Activated naive CD8-positive, alpha-beta T cell treated with anti-CD3 and anti-CD28 coated beads for 36 hours (primary cell): ENCODE results near the gene UQCRC1. TPM values are rescaled to one million over a fixed set of nuclear protein-coding genes. Genes with fewer than 3 reads are reported as not detected.

Experiments
- DNase-seq: peaks from one replicate; pipeline ENCODE4 v3.0.0; 2021
- H3K27ac Mint-ChIP-seq: one replicate; pipeline ENCODE4 v1.8.0; 2022; ENCODE audit warnings: mild to moderate bottlenecking, moderate library complexity, mixed read lengths
- H3K27me3 Mint-ChIP-seq: one replicate; pipeline ENCODE4 v1.8.0; 2022; ENCODE audit warnings: mild to moderate bottlenecking, mixed read lengths
- H3K36me3 Mint-ChIP-seq: one replicate; pipeline ENCODE4 v1.8.0; 2021; ENCODE audit warnings: mild to moderate bottlenecking, mixed read lengths
- H3K4me1 Mint-ChIP-seq: one replicate; pipeline ENCODE4 v1.8.0; 2021; ENCODE audit warnings: mixed read lengths
- H3K4me3 Mint-ChIP-seq: one replicate; pipeline ENCODE4 v1.8.0; 2022; ENCODE audit warnings: mild to moderate bottlenecking, moderate library complexity, mixed read lengths
- H3K9me3 Mint-ChIP-seq: one replicate; pipeline ENCODE4 v1.8.0; 2022; ENCODE audit warnings: mixed read lengths
- total RNA-seq, 2 experiments: library from RNA; stranded (reverse); gene quantifications; one replicate each; pipeline ENCODE4 v1.2.3, GENCODE V29; 2021

UQCRC1 gene
- total RNA-seq: 100 to 1,000 TPM; 193 to 209 TPM

DNA sequence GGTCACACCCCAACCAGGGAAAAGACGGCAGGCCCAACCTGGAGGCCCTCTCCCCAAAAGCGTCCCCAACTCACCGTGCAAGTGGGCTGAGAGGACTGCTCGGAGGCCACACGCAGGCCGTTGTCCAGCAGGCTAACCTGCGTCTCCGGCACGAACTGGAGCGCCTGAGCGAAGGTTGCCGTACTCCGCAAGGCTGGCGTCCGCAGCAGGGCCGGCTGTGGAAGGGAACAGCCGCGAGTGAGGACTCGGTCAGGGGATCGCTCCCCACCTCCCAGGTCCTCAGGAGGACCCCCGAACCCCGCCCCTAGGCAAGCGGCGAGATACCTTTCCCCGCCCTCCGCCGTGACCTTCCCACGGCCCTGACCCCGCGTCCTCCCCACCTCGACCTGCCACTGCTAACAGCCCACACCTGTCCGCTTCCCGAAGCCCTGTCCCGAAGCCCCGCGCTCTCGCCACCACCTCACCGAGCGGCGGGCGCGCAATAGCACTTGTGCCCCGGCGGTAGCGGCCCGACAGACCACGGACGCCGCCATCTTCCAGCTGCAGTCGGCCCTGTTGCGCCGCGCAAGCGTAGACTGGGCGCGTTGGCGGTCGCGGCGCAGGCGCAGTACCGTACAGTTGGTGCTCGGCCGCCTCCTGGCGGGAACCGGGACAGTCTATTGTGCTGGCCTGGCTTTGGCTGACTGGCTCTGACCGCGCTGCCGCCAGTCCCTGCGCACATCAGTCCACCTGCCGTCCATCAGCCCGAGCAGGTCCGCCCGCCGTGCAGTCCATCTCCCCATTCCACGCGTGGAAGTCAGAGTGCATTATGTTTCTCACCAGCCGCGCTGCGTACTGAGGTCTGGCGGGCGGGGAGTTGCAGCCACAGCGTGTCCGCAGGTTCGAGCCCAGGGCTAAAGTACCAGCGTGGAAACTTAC is at the start of gene UQCRC1:
Gene UQCRC1 (minus strand): TSS at position 559 of the 918 bp plus-strand sequence. CDS start 26 bp downstream, at position 533.
- Mint-ChIP-seq H3K9me3 (no peaks in the 10 kb centered on the region), H3K27me3 (no peaks in the 10 kb centered on the region), H3K4me3 (peak within 1 kb of the TSS; percentile 99), H3K4me1 (peaks cover 21% of the 10 kb centered on the region), H3K36me3 (peaks cover 18% of the 10 kb centered on the region), H3K27ac (peak within 1 kb of the TSS; percentile 97)
- DNase-seq: peak; percentile 96

DNA sequence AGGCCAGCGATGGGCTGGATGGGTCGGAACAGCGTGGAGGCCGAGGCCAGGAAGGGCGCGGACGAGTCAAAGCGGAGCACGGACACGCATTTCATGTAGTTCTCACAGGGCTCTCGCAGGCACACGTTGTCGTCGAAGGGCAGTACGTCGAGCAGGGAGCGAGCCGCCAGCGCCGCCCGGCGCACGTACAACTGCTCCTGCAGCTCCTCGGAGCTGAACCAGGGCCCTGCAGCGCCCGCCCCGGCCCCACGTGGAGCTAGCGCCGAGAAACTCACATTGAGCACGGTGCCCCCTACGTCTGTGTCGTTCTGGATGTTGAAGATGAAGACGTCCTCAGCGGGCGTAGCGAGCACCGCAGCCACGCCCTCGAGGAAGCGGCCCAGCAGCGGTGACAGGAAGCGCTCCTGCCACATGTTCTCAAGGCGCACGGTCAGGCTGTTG is 47.4 kb upstream of the UQCRC1 start:
- Mint-ChIP-seq H3K36me3 (peaks cover 19% of the 10 kb centered on the region), H3K27me3 (peaks cover 20% of the 10 kb centered on the region), H3K4me3 (peak overlapping the region; percentile 80), H3K27ac (peak overlapping the region; percentile 86), H3K9me3 (no peaks in the 10 kb centered on the region), H3K4me1 (peaks cover 11% of the 10 kb centered on the region)
- peak; percentile 55 for DNase-seq

DNA sequence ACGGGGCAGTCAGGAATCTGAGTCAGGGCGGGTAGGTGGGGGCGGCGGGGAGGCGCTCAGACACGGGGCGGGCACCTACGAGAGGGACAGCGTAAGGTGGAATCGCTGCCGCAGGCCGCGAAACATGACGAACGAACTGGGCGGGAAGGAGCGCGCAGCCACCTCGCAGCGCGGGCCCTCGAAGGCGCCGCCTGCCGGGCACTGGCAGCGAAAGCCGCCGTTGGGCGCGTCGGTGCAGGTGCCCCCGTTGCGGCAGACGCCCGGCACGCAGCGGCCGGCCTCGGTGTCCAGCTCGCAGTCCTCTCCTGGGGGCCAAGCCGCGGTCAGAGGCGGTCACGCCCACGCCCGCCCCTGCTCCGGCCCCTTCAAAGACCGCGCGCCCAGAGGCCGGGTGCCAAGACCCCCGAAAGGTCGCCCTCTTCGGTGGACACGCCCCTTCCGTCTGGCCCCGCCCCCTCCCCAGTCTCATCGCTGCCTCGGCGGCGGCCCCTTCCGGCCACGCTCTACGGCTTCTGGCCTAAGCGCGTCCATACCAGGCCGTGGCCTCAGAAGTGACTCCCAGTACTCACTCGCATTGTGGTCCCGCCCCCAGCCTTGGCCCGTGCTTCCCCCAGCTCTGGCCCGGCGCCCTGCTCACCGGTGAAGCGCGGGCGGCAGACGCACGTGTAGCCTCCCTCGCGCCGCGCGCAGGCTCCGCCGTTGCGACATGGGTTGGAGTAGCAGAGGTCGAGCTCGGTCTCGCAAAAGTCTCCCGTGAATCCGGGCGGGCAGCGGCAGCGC is 46.8 kb upstream of the UQCRC1 start:
- peak; percentile 92 for DNase-seq
- no peaks in the 10 kb centered on the region for H3K9me3 Mint-ChIP-seq
- peak overlapping the region; percentile 83 for H3K4me3 Mint-ChIP-seq
- H3K4me1 Mint-ChIP-seq: peaks cover 10% of the 10 kb centered on the region
- peak overlapping the region; percentile 91 for H3K27ac Mint-ChIP-seq
- peaks cover 14% of the 10 kb centered on the region for H3K27me3 Mint-ChIP-seq
- peaks cover 19% of the 10 kb centered on the region for H3K36me3 Mint-ChIP-seq

DNA sequence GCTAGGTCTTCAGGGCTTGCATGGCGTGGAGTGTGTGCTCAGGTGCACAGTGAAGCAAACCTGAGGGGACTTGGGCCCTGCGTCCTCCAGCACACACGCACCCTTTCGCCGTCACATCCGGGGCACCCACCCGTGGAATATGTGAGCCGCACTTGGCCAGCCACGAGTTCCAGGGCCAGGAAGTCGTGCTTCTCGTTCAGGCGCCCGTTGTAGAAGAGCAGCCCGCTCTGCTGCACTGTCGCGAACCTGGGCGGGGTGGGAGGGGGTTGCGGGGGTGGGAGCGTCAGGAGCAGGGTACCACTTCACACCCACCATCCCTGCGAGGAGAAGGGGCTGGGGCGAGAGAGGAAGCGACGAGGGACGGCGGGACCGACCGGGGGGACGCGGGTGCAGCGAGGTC is 46.2 kb upstream of the UQCRC1 start:
- peak; percentile 72 for DNase-seq
- H3K4me1 Mint-ChIP-seq: peaks cover 10% of the 10 kb centered on the region
- H3K27ac Mint-ChIP-seq: peak overlapping the region; percentile 91
- peak overlapping the region; percentile 83 for H3K4me3 Mint-ChIP-seq
- no peaks in the 10 kb centered on the region for H3K9me3 Mint-ChIP-seq
- peaks cover 19% of the 10 kb centered on the region for H3K36me3 Mint-ChIP-seq
- H3K27me3 Mint-ChIP-seq: peaks cover 9% of the 10 kb centered on the region

DNA sequence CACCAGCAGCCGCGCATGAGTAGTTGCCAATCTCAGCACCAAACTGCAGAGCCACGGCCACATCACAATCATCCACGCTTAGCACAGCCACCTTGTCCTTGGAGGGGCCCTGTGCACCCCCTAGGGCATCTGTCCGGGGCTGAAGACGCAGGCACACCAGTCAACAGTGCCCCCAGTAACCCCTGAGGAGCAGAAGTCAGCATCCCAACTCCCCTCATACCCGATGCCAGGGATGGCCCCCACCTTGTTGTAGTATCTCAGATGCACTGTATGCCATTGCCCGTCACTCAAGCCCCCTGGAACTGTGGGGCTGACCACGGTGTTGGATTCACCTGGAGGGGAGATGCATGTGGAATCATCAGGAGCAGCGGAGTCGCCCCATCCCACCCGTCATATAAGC is 45.6 kb upstream of the UQCRC1 start:
- Mint-ChIP-seq H3K36me3 (peaks cover 19% of the 10 kb centered on the region), H3K27ac (peak overlapping the region; percentile 91)
- no peak for DNase-seq

DNA sequence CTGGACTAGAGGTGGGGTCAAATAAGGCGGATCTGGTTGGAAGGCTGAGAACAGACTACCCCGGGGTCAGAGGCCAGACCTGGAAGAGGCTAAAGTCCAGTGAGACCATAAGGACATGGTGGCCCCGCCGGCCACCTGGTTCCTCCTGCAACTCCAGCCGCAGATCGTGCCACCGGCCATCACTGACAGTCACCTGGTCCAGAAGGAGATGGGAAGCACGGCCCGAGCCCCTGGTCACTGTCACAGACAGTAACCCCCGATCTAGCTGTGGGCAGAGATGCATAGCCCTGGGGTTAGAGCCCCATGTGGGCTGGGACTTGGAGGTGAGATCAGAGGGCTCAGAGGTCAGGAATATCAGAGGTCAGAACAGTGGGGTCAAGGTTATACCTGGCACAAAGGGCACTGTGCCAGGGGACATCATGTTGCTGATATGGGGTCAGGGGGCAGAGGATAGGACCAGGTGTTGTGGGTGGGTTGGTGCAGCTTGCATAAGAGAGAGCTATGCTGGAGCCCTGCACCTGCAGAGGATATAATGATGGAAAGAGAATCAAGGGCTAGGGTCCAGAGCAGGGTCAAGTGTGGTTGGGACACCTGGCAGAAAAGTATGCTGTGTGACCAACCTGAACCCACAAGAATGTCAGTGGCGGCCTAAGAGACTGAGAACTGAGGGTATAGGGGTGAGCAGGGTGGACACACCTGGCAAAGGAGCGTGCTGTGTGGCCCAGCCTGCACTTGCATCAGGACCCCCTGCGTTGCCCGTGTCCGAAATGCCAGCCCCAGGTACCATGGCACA is 43.7 kb upstream of the UQCRC1 start:
- H3K27ac Mint-ChIP-seq: no peak overlapping the region
- H3K9me3 Mint-ChIP-seq: no peaks in the 10 kb centered on the region
- H3K4me1 Mint-ChIP-seq: peaks cover 10% of the 10 kb centered on the region
- DNase-seq: no peak
- H3K27me3 Mint-ChIP-seq: no peaks in the 10 kb centered on the region
- H3K36me3 Mint-ChIP-seq: peaks cover 19% of the 10 kb centered on the region
- H3K4me3 Mint-ChIP-seq: no peak overlapping the region

More for the DNA sequence above, 45.6 kb upstream of the UQCRC1 start:
- H3K4me1 Mint-ChIP-seq: peaks cover 10% of the 10 kb centered on the region
- H3K9me3 Mint-ChIP-seq: no peaks in the 10 kb centered on the region
- H3K4me3 Mint-ChIP-seq: peak overlapping the region; percentile 83
- peaks cover 6% of the 10 kb centered on the region for H3K27me3 Mint-ChIP-seq

DNA sequence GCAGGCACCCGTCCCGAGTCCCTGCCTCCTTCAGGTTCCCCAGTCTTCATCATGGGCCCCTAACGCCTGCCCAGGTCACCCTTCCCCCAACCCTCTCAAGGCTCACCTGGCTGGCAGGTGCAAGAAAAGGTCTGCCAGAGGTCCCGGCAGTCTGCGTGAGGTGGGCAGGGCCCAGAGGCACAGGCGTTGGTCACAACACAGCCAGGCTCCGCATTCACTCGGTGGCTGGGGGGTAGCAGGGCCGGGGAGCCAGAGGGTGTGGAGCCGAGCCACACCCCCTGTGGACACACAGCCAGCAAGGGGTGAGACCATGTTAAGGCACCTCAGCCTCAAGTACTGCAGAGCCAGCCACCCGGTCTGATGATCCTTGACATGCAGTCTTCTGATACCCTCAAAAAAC is 42.3 kb upstream of the UQCRC1 start:
- peaks cover 16% of the 10 kb centered on the region for H3K36me3 Mint-ChIP-seq
- no peaks in the 10 kb centered on the region for H3K27me3 Mint-ChIP-seq
- DNase-seq: no peak
- H3K27ac Mint-ChIP-seq: no peak overlapping the region
- H3K4me3 Mint-ChIP-seq: no peak overlapping the region
- H3K9me3 Mint-ChIP-seq: no peaks in the 10 kb centered on the region
- H3K4me1 Mint-ChIP-seq: peaks cover 6% of the 10 kb centered on the region

DNA sequence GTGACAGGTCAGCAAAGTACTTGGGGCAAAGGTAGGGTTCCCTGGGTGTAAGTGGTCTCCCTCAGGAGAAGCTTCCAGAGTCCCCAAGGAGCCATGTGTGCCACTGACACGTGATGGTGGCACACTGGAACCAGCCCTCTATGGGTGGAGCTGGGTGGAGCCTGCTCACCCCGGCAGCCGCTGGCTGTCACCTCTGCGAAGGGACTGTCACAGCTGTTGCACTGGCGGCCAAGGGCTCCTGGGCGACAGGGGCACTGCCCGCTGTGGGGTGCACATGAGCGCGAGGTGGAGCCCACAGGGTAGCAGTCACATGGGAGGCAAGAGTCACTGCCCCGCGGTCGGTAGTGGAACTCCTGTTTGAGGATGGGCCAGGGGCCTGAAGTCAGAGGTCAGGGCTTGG is 41.3 kb upstream of the UQCRC1 start:
- H3K27me3 Mint-ChIP-seq: no peaks in the 10 kb centered on the region
- no peak overlapping the region for H3K27ac Mint-ChIP-seq
- peaks cover 15% of the 10 kb centered on the region for H3K36me3 Mint-ChIP-seq
- no peak overlapping the region for H3K4me3 Mint-ChIP-seq
- no peaks in the 10 kb centered on the region for H3K9me3 Mint-ChIP-seq
- H3K4me1 Mint-ChIP-seq: peaks cover 5% of the 10 kb centered on the region
- no peak for DNase-seq

DNA sequence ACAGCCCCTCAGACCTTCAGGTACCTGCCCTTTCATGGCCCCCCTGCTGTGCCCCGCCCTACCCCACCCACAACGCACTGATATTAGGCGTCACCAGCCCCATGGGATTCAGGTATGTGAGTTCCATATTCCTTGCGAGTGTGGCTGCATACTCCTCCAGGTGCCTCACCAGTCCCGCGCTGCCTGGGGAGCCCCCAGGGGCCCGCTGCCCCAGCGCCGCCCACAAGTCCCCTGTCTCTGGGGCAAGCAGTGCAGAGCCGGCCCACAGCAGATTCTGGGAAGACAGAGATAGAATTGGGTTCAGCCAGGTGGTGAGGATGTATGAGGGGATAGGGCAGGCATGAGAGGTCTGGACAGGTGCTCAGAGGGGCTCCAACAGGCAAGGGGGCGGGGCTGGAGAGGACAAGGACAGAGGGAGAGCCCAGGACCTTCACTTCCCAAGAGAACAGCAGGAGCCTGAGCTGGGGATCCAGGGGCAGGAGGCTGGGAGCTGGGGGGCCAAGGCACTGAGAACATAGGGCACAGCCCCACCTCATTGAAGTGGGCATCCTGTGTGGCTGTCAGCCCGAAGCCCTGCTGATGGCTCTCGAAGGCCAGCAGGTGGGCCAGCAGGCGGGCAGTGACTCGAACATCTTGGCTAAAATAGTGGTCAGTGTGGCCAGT is 38.9 kb upstream of the UQCRC1 start:
- H3K4me1 Mint-ChIP-seq: no peaks in the 10 kb centered on the region
- no peak overlapping the region for H3K4me3 Mint-ChIP-seq
- no peak overlapping the region for H3K27ac Mint-ChIP-seq
- no peaks in the 10 kb centered on the region for H3K27me3 Mint-ChIP-seq
- DNase-seq: no peak
- no peaks in the 10 kb centered on the region for H3K9me3 Mint-ChIP-seq
- peaks cover 4% of the 10 kb centered on the region for H3K36me3 Mint-ChIP-seq

DNA sequence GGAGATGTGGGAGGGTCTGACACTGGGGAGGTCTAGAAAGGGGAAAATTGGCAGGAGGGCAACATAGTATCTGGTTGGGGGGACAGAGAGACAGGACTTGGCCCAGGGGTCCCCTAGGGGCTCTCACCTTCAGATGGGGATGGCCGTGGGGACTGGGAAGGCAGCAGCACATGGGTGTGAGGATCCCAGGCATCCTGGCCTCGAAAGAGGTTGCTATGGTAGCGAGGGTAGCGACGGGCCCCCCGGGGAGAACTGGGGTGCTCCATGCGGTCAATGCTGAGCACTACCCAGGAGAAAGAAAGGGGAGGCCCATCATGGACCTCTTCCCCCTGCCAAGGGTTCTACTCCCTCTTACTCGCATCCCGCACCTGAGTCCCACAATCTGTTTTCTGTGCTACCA is 38.3 kb upstream of the UQCRC1 start:
- no peak for DNase-seq
- Mint-ChIP-seq H3K36me3 (peaks cover 4% of the 10 kb centered on the region), H3K4me1 (no peaks in the 10 kb centered on the region), H3K27ac (no peak overlapping the region), H3K9me3 (no peaks in the 10 kb centered on the region), H3K4me3 (no peak overlapping the region), H3K27me3 (no peaks in the 10 kb centered on the region)

DNA sequence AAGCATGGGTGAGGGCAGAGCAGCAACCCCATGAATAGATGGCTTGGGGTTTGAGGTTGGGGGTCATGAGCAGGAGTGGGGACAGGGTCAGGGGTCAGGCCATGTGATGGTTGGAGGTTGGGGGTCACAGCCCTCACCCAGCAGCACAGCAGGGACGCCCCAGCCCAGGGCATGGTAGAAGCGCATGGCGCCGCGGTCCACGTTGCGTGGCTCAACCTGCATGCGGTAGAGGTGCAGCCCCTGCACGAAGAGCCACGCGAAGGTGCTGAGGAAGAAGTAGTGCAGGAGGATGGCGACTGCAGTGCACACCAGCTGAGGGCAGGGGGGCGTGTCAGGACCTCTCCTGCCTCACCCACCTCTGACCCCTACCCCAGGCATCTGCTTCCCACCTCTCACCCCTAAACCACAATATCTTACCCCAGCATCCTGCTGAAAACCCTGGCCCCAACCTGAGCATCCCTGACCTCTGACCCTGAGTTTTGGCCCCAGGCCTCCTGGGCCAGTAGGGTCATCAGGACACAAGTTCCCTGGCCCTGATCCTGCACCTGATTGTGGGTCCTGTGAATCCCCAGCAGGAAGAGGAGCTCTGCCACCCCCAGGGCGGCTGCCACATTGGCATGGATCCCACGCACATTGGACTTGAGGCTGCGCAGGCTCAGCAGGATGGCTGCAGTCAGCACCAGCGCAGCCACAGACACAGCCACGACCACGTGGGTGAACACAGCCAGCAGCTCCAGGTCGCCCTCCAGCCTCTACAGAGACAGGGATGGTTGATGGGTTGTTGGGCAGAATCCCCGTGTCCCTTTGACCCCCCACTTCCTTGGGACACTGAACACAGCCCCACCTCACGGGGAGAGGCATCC is 35.7 kb upstream of the UQCRC1 start:
- H3K9me3 Mint-ChIP-seq: no peaks in the 10 kb centered on the region
- H3K4me1 Mint-ChIP-seq: no peaks in the 10 kb centered on the region
- no peak overlapping the region for H3K4me3 Mint-ChIP-seq
- H3K36me3 Mint-ChIP-seq: peaks cover 7% of the 10 kb centered on the region
- no peak overlapping the region for H3K27ac Mint-ChIP-seq
- no peak for DNase-seq
- H3K27me3 Mint-ChIP-seq: no peaks in the 10 kb centered on the region

DNA sequence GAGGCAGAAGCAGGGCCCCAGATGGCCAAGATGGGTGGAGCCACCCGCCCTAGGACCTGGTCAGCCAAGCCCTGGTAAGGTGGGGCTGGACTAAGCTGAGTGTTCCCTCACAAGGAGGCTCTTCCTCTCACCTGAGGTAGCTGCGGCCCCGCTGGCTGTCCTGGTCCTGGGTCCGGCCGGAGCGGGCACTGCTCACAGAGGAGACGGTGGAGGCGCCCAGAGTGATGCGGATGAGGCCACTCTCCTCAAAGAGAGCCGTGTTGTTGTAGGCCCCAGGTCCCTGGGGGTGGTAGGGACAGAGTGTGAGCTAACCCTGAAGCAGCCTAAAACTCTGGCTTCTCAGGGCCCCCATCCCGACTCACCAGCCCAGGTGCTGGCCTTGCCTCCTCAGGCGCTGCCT is 33.2 kb upstream of the UQCRC1 start:
- H3K36me3 Mint-ChIP-seq: peaks cover 9% of the 10 kb centered on the region
- H3K4me3 Mint-ChIP-seq: no peak overlapping the region

DNA sequence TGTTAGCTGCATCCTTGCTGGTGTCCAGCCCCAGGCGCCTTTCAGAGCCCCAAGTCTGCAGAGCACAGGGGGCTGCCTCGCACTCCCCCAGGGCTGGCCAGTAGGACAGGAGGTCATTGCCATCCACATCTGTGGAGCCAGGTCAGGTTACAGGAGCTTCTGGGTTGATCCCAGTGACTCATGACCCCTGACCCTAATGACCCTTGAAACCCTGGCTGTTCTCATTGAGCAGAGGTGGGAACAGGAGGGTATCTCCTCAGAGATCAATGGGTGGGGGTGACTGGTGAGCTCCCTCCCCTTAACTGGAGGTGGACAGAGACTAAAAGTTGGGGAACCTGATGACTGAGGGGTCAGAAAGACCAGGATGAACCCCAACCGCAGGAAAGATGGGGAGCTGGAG is 31.9 kb upstream of the UQCRC1 start:
- H3K27ac Mint-ChIP-seq: no peak overlapping the region
- H3K36me3 Mint-ChIP-seq: peaks cover 8% of the 10 kb centered on the region
- no peaks in the 10 kb centered on the region for H3K9me3 Mint-ChIP-seq

More for the DNA sequence above, 33.2 kb upstream of the UQCRC1 start:
- Mint-ChIP-seq H3K9me3 (no peaks in the 10 kb centered on the region), H3K27ac (no peak overlapping the region), H3K27me3 (no peaks in the 10 kb centered on the region), H3K4me1 (peaks cover 3% of the 10 kb centered on the region)
- DNase-seq: no peak

More for the DNA sequence above, 31.9 kb upstream of the UQCRC1 start:
- Mint-ChIP-seq H3K27me3 (no peaks in the 10 kb centered on the region), H3K4me1 (peaks cover 10% of the 10 kb centered on the region), H3K4me3 (no peak overlapping the region)
- no peak for DNase-seq
